ENCODE measurements around the gene CCDC24. TPM values are rescaled to one million over a fixed set of nuclear protein-coding genes. Genes with fewer than 3 reads are reported as not detected.

Gene CCDC24
- total and polyA plus RNA-seq, 2 of the 13 experiments (the other 11 are each of a cell fraction or from before 2014, with no cell fraction given) = 1.4 to 2.9 TPM

- no peaks in the 10 kb centered on the region for H3K27me3 ChIP-seq (ENCODE audit: control insufficient read depth in 1 of 2, insufficient read depth in 2 of 2, low read length in 2 of 2)
- H3K4me1 ChIP-seq (ENCODE audit: insufficient read depth, low read length) = peaks cover 73% of the 10 kb centered on the region
- peak overlapping the region; percentile 76 for H3K9ac ChIP-seq (ENCODE audit: insufficient read depth, low read depth, low read length)
- no peaks in the 10 kb centered on the region for H3K9me3 ChIP-seq (ENCODE audit: low read length)
- in situ Hi-C loops (cut with HindIII; ENCODE audit: extremely low pct_ligation_motif_present, low pct_unique_long_range_greater_than_20kb) = no loop called here
- TF ChIP-seq ZBTB44 (CRISPR knock-in tag; IDR thresholded peaks at IDR 0.05) (no peak), POLR2G (IDR thresholded peaks at IDR 0.05; ENCODE audit: low read depth, low read length) (no peak), ZNF564 (CRISPR knock-in tag; IDR thresholded peaks at IDR 0.05) (no peak), ZFYVE20 (CRISPR knock-in tag; IDR thresholded peaks at IDR 0.05; ENCODE audit: borderline replicate concordance, low read depth) (no peak), ZNF232 (CRISPR knock-in tag; IDR thresholded peaks at IDR 0.05; ENCODE audit: borderline replicate concordance) (no peak), ZNF446 (CRISPR knock-in tag; IDR thresholded peaks at IDR 0.05) (no peak), THAP9 (CRISPR knock-in tag; IDR thresholded peaks at IDR 0.05; ENCODE audit: borderline replicate concordance) (no peak), ZNF33B (CRISPR knock-in tag; IDR thresholded peaks at IDR 0.05) (no peak), KAT8 (CRISPR knock-in tag; IDR thresholded peaks at IDR 0.05) (no peak), RBFOX2 (IDR thresholded peaks at IDR 0.05; ENCODE audit: low read depth, low read length) (peak; percentile 61), ZNF350 (CRISPR knock-in tag; IDR thresholded peaks at IDR 0.05; ENCODE audit: borderline replicate concordance, low read depth) (no peak), RAD21 (CRISPR knock-in tag; IDR thresholded peaks at IDR 0.05) (no peak), FOXO4 (CRISPR knock-in tag; conservative IDR thresholded peaks at IDR 0.05) (no peak), SOX5 (CRISPR knock-in tag; IDR thresholded peaks at IDR 0.05; ENCODE audit: borderline replicate concordance) (no peak), FOXK2 (IDR thresholded peaks at IDR 0.05) (no peak), HNRNPL (IDR thresholded peaks at IDR 0.05; ENCODE audit: low read depth, low read length) (0 out of 2 replicates have a peak, but pooled peaks have one; percentile 54), SRY (CRISPR knock-in tag; IDR thresholded peaks at IDR 0.05) (no peak), ZBTB33 (CRISPR knock-in tag; IDR thresholded peaks at IDR 0.05) (peak; percentile 66)
- peak overlapping the region; percentile 91 for H3K4me2 ChIP-seq (ENCODE audit: low read depth, low read length)
- peak overlapping the region in 1 of 3 experiments; percentile 87; a peak in 1 of 6 replicates for H3K4me3 ChIP-seq (replicated peaks in 1 of 3; ENCODE audit: insufficient read depth in 1 of 3, low read depth in 2 of 3, low read length in 3 of 3)
- no TSS peak for BruUV-seq (replicated peaks)
- intact Hi-C loops (cut with micrococcal nuclease; ENCODE audit: unreplicated experiment) = no loop called here
- FAIRE-seq = no peak
- 95% methylated on average over 14 of the region's 20 CpGs for whole genome bisulfite sequencing (ENCODE audit: low lambda C conversion rate)
- H3K79me2 ChIP-seq (ENCODE audit: insufficient read depth, low read length) = peaks cover 44% of the 10 kb centered on the region
- ChIA-PET POLR2A (interaction anchor here (1.2 kb wide), 1 partner anchor 8 kb away, joined by 3 read pairs; no protein-coding TSS in a partner anchor), CTCF (ENCODE audit: low intra/inter-chr PET ratio, low total read pairs) (no interaction called here)
- peaks cover 20 to 48% of the 10 kb centered on the region in 2 experiments for H3K36me3 ChIP-seq (replicated peaks in 1 of 2; ENCODE audit: control insufficient read depth in 1 of 2, insufficient read depth in 2 of 2, low read length in 2 of 2)
- no peak for ATAC-seq
- no peak for DNase-seq (ENCODE audit: low spot score)
- H4K20me1 ChIP-seq (ENCODE audit: insufficient read depth, low read length) = peaks cover 4% of the 10 kb centered on the region; the same call in 1 of the 2 replicates
- H3K27ac ChIP-seq (ENCODE audit: extremely low read length, insufficient read depth, low read length) = no peak overlapping the region
- H2AFZ ChIP-seq (ENCODE audit: low read length) = no peak overlapping the region
These were observed 10.3 kb upstream of the CCDC24 start for GRCh38 chr1:43981135-43981491.

Data from HepG2 (cell line).